GM21737 (cell line): ENCODE data around the gene CD101.
"Not testable (repeated sequence)": the region's sequence is repeated elsewhere in the genome, so short reads cannot be mapped to it uniquely, and the experiment has no call there.

Experiments
- ATAC-seq: cut with Tn5 transposase; IDR thresholded peaks from one replicate; pipeline ENCODE4 v1.9.1; 2021; ENCODE audit warnings: mild to moderate bottlenecking, moderate library complexity; ENCODE audit not compliant: unreplicated experiment

Gene CD101

GRCh38 chr1:117001254-117001927 lies at the start of gene CD101:
CD101 (plus strand) TSS chr1:117001760; CDS start chr1:117001818, 58 bp downstream.
- peak; percentile 92 for ATAC-seq

- ATAC-seq, result no peak
Measured at GRCh38 chr1:116952738-116953275, 48.8 kb upstream of the CD101 start.

GRCh38 chr1:116954440-116954839 lies 47.1 kb upstream of the CD101 start:
- ATAC-seq, result no peak

GRCh38 chr1:116956378-116956777 lies 45.2 kb upstream of the CD101 start:
- no peak for ATAC-seq

- no peak for ATAC-seq
Measured at GRCh38 chr1:116957646-116958045, 43.9 kb upstream of the CD101 start.

- no peak for ATAC-seq
Measured at GRCh38 chr1:116958110-116958509, 43.5 kb upstream of the CD101 start.

GRCh38 chr1:116958977-116959376 lies 42.6 kb upstream of the CD101 start:
- no peak for ATAC-seq

- ATAC-seq, result no peak
Measured at GRCh38 chr1:116961606-116962005, 40.0 kb upstream of the CD101 start.

- ATAC-seq, result no peak
Measured at GRCh38 chr1:116962987-116963639, 38.4 kb upstream of the CD101 start.

GRCh38 chr1:116966791-116967190 lies 34.8 kb upstream of the CD101 start:
- no peak for ATAC-seq

- ATAC-seq, result no peak
Measured at GRCh38 chr1:116968724-116969123, 32.8 kb upstream of the CD101 start.

GRCh38 chr1:116971258-116971860 lies 30.2 kb upstream of the CD101 start:
- no peak for ATAC-seq

GRCh38 chr1:116971965-116972673 lies 29.4 kb upstream of the CD101 start:
- ATAC-seq, result no peak

GRCh38 chr1:116972674-116973030 lies 28.9 kb upstream of the CD101 start:
- ATAC-seq, result no peak

- not testable (repeated sequence) for ATAC-seq
Measured at GRCh38 chr1:116980309-116980708, 21.3 kb upstream of the CD101 start.

- no peak for ATAC-seq
Measured at GRCh38 chr1:116981521-116982037, 20.0 kb upstream of the CD101 start.

GRCh38 chr1:116982319-116983004 lies 19.1 kb upstream of the CD101 start:
- no peak for ATAC-seq

- no peak for ATAC-seq
Measured at GRCh38 chr1:116983112-116983511, 18.4 kb upstream of the CD101 start.

GRCh38 chr1:116983678-116984077 lies 17.9 kb upstream of the CD101 start:
- no peak for ATAC-seq

GRCh38 chr1:116984406-116985160 lies 17.0 kb upstream of the CD101 start:
- no peak for ATAC-seq
